HG03565 (cell line): ENCODE measurements around the gene NPAS2.

Experiments used
- ATAC-seq: cut with Tn5 transposase; IDR thresholded peaks from one replicate; pipeline ENCODE4 v1.9.1; 2021; ENCODE audit warnings: mild to moderate bottlenecking, moderate library complexity; ENCODE audit not compliant: unreplicated experiment

NPAS2 gene

GRCh38 chr2:100793982-100794381 lies 26.0 kb upstream of the NPAS2 start:
- no peak for ATAC-seq

DNA sequence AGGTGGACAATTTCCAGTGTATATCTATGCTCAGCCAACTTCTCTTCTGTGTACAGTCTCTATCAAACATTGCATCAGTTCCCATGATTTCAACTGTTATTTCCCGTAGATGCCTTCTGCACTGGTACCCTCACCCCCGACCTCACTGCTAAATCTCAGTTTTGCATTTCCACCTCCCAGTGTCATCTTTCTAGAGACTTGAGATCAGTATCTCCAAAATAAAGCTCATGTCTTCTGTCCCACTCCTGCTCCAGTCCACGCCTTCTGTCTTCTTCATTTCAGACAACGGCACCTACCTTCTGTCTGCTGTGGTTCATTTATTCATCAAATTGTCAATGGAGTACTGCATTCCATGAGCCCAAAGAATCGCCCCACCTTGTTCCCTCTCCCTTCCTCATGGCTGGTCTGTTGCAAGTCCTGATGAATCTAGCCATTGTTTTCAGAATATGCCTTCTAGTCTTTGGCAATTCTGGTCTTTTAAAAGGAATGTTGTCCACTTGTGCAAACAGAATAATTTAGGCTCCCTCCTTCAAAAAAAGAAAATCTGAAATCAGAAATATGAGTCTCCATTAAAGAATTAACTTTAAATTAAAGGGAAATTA lies 23.3 kb upstream of the NPAS2 start:
- no peak for ATAC-seq

- ATAC-seq = no peak
These were observed 20.3 kb upstream of the NPAS2 start for GRCh38 chr2:100799686-100800085.

GRCh38 chr2:100800915-100801314 lies 19.0 kb upstream of the NPAS2 start:
- ATAC-seq = no peak

DNA sequence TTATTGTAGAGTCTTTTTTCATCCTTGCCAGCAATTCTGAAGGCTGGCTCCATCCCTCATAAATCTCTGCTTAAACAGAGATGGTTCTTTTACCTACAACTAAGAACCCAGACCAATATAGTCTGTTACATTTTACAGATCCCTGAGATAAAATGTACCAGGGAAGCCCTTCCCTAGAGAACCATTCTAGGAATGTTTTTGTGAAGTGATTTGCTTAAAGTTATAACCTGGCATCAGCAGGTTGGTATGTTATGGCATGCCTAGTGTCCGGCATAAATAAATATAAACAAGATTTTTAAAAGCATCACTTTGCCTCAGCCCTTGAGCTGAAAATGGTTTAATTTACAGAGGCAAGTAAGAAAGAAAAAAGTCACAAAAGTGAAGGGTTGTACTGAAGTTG lies 18.5 kb upstream of the NPAS2 start:
- no peak for ATAC-seq

- ATAC-seq = no peak
These were observed 17.9 kb upstream of the NPAS2 start for GRCh38 chr2:100802066-100802465.

DNA sequence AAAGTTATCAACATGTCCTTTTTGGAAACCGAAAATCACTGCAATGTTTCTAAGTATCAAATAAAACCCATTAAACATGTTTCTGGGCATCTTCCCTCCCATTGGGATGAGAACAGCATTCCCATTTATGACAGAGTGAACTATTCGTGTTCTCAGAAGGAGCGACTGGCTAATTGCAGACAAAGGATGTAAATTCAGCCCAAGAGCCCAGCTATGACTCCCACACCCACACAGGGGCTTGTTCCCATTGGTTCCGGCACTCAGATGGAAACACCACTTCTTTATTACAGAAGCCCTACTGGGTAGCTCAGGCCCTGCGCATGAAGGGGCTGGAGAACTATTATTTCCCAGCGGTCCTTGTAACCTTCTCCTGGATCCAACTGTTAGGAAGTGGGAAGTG lies 16.6 kb upstream of the NPAS2 start:
- ATAC-seq = no peak

- ATAC-seq = no peak
These were observed 13.4 kb upstream of the NPAS2 start for GRCh38 chr2:100806550-100806949.

- ATAC-seq = no peak
These were observed 12.2 kb upstream of the NPAS2 start for GRCh38 chr2:100807707-100808106.

GRCh38 chr2:100808582-100808981 lies 11.4 kb upstream of the NPAS2 start:
- ATAC-seq = no peak

DNA sequence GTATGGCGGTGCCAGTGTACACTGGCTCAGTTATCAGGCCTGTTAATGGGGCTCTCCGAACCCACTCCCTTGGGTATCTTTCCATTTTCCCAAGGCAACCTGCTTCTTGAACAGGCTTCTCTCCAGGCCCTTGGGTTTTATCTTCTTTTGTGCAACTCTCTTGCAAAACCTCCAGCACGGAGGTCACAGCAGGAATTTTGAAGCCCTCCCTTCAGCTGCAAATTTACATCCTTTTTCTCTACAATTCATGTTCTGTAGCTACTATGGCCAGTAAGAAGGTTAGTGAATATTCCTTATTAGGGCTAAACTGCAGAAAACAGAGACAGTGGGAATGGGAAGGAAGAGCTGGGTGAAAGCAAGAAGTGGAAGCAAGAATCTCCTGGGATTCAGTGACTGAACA lies 10.4 kb upstream of the NPAS2 start:
- ATAC-seq = no peak

DNA sequence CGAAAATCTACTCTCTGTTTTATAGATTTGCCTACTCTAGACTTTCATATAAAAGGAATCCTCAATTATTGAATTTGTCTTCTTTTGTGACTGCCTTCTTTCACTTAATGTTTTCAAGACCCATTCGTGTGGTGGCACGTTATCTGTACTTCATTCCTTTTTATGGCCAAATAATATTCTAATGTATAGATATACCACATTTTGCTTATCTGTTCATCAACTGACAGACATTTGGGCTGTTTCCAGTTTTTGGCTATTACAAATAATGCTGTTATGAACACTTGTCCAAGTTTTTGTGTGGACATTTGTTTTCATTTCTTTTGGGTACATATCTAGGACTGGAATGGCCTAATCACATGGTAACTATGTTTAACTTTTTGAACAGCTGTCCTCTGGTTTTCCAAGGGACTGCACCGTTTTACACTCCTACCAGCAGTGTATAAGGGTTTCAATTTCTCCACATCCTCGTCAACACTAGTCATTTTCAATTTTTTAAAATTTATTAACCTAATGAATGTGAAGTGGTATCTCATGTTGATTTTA lies 9.3 kb upstream of the NPAS2 start:
- ATAC-seq = no peak

GRCh38 chr2:100812116-100812515 lies 7.8 kb upstream of the NPAS2 start:
- ATAC-seq = no peak

DNA sequence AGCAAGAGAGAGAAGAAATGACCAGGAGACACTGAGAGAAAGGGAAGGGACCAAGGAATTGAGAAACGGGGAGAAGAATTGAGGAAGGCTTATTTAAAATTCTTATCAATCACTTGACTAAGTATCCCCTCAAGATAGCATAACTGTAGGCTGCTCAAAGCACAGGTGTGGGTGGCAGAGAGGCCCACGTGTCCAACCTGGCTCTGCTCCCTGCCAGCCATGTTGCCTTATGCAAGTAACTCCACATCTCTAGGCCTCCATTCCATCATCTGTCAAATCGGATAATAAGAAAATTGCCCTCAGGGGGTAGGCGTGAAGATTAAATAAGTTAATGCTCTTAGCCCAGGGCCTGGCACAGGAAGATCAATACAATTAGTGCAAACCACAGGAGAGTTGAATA lies 7.4 kb upstream of the NPAS2 start:
- no peak for ATAC-seq

GRCh38 chr2:100813527-100813926 lies 6.4 kb upstream of the NPAS2 start:
- no peak for ATAC-seq

- no peak for ATAC-seq
These were observed 5.9 kb upstream of the NPAS2 start for GRCh38 chr2:100814043-100814442.

- ATAC-seq = no peak
These were observed 5.5 kb upstream of the NPAS2 start for GRCh38 chr2:100814453-100814852.

- no peak for ATAC-seq
These were observed 2.5 kb upstream of the NPAS2 start for GRCh38 chr2:100817388-100817985.

DNA sequence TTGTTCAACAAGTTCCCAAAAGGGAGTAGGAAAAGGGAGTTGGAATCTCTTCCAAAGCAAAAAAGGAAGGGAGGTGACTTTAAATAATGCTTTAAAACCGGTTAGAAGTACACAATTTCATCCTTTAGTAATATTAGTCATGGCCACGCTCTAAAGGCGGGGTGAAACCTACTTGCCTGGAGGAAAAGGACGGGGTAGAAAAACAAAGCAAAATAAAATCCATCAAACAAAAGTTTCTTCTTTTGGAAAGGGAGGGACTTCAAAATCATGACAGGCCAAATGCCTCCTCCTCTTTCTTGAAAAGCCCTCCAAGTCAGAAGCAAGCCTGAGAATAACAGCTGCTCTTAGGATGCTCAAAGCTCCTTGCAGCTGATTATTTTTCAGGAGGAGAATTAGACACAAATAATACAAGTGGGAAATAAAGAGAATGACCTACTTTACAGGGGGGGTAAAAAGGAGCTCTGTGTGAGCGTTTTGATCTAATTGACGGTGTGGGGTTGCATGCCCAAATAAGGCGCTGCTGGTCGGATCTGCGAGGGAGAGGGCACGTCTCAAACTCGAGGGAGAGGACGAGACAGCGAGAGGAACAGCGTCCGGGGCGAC lies 1.8 kb upstream of the NPAS2 start:
- ATAC-seq = no peak

- ATAC-seq = no peak
These were observed 1.2 kb upstream of the NPAS2 start for GRCh38 chr2:100818606-100819369.

GRCh38 chr2:100820273-100820522 lies 259 bp downstream of the NPAS2 start:
- no peak for ATAC-seq
